Measurements from ENCODE around the gene CHPF. TPM values are rescaled to one million over a fixed set of nuclear protein-coding genes. Genes with fewer than 3 reads are reported as not detected.

Gene CHPF
- total RNA-seq, 1 donor from 2014 or later = 23.2 TPM

DNA sequence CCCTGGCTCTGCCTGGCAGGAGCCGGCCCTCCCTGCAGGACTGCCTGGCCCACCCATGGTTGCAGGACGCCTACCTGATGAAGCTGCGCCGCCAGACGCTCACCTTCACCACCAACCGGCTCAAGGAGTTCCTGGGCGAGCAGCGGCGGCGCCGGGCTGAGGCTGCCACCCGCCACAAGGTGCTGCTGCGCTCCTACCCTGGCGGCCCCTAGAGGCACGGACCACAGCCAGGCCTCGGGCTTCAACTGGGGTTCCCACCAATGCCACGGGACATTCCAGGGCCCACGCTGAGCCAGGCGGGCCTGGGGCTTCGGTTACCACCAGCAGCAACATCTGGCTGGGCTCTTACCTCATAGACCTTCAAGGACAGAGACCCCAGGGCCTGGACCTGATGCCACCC lies 51.0 kb downstream of the CHPF start:
- TF ChIP-seq, protein P1, sequence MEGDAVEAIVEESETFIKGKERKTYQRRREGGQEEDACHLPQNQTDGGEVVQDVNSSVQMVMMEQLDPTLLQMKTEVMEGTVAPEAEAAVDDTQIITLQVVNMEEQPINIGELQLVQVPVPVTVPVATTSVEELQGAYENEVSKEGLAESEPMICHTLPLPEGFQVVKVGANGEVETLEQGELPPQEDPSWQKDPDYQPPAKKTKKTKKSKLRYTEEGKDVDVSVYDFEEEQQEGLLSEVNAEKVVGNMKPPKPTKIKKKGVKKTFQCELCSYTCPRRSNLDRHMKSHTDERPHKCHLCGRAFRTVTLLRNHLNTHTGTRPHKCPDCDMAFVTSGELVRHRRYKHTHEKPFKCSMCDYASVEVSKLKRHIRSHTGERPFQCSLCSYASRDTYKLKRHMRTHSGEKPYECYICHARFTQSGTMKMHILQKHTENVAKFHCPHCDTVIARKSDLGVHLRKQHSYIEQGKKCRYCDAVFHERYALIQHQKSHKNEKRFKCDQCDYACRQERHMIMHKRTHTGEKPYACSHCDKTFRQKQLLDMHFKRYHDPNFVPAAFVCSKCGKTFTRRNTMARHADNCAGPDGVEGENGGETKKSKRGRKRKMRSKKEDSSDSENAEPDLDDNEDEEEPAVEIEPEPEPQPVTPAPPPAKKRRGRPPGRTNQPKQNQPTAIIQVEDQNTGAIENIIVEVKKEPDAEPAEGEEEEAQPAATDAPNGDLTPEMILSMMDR (IDR thresholded peaks at IDR 0.05) = no peak
- Histone ChIP-seq H3K4me3 (no peak overlapping the region), H3K27ac (no peak overlapping the region), H3K4me1 (peaks cover 13% of the 10 kb centered on the region), H3K9me3 (no peaks in the 10 kb centered on the region), H3K36me3 (no peaks in the 10 kb centered on the region), H3K27me3 (ENCODE audit: low read depth) (peaks cover 81% of the 10 kb centered on the region)
- intact Hi-C loops (cut with DNase I) = no loop called here
- no peak for DNase-seq
- ATAC-seq = no peak

GRCh38 chr2:219491278-219491963 lies 52.2 kb downstream of the CHPF start:
- TF ChIP-seq, protein P1 (IDR thresholded peaks at IDR 0.05) = no peak
- intact Hi-C loops (cut with DNase I) = no loop called here
- Histone ChIP-seq H3K4me1 (peaks cover 2% of the 10 kb centered on the region), H3K4me3 (no peak overlapping the region), H3K9me3 (no peaks in the 10 kb centered on the region), H3K27me3 (ENCODE audit: low read depth) (peaks cover 79% of the 10 kb centered on the region), H3K36me3 (no peaks in the 10 kb centered on the region), H3K27ac (no peak overlapping the region)
- DNase-seq = no peak
- no peak for ATAC-seq

- TF ChIP-seq, protein P1 (IDR thresholded peaks at IDR 0.05) = no peak
- ATAC-seq (no peak), DNase-seq (no peak)
- Histone ChIP-seq H3K27ac (no peak overlapping the region), H3K36me3 (no peaks in the 10 kb centered on the region), H3K4me1 (no peaks in the 10 kb centered on the region), H3K4me3 (no peak overlapping the region), H3K9me3 (no peaks in the 10 kb centered on the region), H3K27me3 (ENCODE audit: low read depth) (peaks cover 79% of the 10 kb centered on the region)
- intact Hi-C loops (cut with DNase I) = no loop called here
Observed at GRCh38 chr2:219490600-219491130, 52.9 kb downstream of the CHPF start.

DNA sequence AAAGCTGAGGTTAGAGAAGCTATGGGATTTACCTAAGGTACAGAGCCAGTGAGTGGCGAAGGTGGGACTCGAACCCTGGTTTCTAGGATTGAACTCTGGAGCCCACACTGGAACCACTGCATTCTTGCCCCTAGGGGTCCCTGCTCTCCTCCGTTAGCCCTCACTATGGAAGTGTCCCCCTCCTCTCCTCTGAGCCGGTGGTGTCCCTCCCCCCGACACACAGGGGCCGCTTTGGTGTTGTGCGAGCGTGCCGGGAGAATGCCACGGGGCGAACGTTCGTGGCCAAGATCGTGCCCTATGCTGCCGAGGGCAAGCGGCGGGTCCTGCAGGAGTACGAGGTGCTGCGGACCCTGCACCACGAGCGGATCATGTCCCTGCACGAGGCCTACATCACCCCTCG lies 53.4 kb downstream of the CHPF start:
- ATAC-seq (no peak), DNase-seq (no peak)
- TF ChIP-seq, protein P1 (IDR thresholded peaks at IDR 0.05) = no peak
- no peaks in the 10 kb centered on the region for H3K4me1 ChIP-seq
- no peaks in the 10 kb centered on the region for H3K36me3 ChIP-seq
- intact Hi-C loops (cut with DNase I) = no loop called here
- H3K27ac ChIP-seq = no peak overlapping the region
- peaks cover 78% of the 10 kb centered on the region for H3K27me3 ChIP-seq (ENCODE audit: low read depth)
- no peak overlapping the region for H3K4me3 ChIP-seq
- H3K9me3 ChIP-seq = no peaks in the 10 kb centered on the region

- ATAC-seq (no peak), DNase-seq (no peak)
- peaks cover under 1% of the 10 kb centered on the region for H3K4me1 ChIP-seq
- H3K36me3 ChIP-seq = no peaks in the 10 kb centered on the region
- peaks cover 80% of the 10 kb centered on the region for H3K27me3 ChIP-seq (ENCODE audit: low read depth)
- H3K27ac ChIP-seq = no peak overlapping the region
- intact Hi-C loops (cut with DNase I) = no loop called here
- TF ChIP-seq, protein P1 (IDR thresholded peaks at IDR 0.05) = no peak
- no peaks in the 10 kb centered on the region for H3K9me3 ChIP-seq
- H3K4me3 ChIP-seq = no peak overlapping the region
Observed at GRCh38 chr2:219489315-219489714, 54.3 kb downstream of the CHPF start.

Small RNA genes within 50 kb of the gene (microRNA-seq; reads per million reads assigned to microRNA genes)
- gene MIR3132 (ENCODE audit: borderline number of aligned reads) = not detected

Other genes with a start within 250 kb of the CHPF start
- not detected for gene PTPRN, start 234.4 kb downstream of the CHPF start, total RNA-seq
- not detected for gene RESP18, start 211.1 kb downstream of the CHPF start, total RNA-seq
- 79.5 TPM for gene DNPEP, start 155.9 kb downstream of the CHPF start, total RNA-seq
- 64.5 TPM for gene DES, start 125.4 kb downstream of the CHPF start, total RNA-seq
- 6.5 TPM for gene SPEG, start 109.0 kb downstream of the CHPF start, total RNA-seq
- gene GMPPA, start 44.9 kb downstream of the CHPF start, total RNA-seq = 29.9 TPM
- 0.53 TPM for gene ASIC4, start 29.3 kb downstream of the CHPF start, total RNA-seq
- 1.4 TPM for gene TMEM198, start 219 bp upstream of the CHPF start, total RNA-seq
- gene OBSL1, start 27.7 kb upstream of the CHPF start, total RNA-seq = 49.4 TPM
- gene INHA, start 28.5 kb upstream of the CHPF start, total RNA-seq = not detected
- gene STK11IP, start 54.0 kb upstream of the CHPF start, total RNA-seq = 31.8 TPM
- gene SLC4A3, start 83.8 kb upstream of the CHPF start, total RNA-seq = 1.0 TPM

All from lower lobe of right lung (tissue), 2 donors.